H1 (cell line): ENCODE measurements around the gene BTG3. TPM values are rescaled to one million over a fixed set of nuclear protein-coding genes. Genes with fewer than 3 reads are reported as not detected.
A peak's percentile ranks its signal among the peaks of the same experiment; 100 is the strongest.

Experiments used
- ASH2L ChIP-seq: fragments of 200-600, 300-600 bp; sonication (generic); IDR thresholded peaks from one replicate; pipeline ENCODE4 v1.7.1; 2017; ENCODE audit warnings: low read length
- BACH1 ChIP-seq: IDR thresholded peaks from 2 replicates; pipeline ENCODE4 v1.6.1; 2012; ENCODE audit warnings: low read length, improper control_type of control experiment
- CBX8 ChIP-seq: fragments of 300-800, 300-1000 bp; sonication (generic); IDR thresholded peaks from 2 replicates; pipeline ENCODE4 v1.7.1; 2016; ENCODE audit warnings: low read depth, low read length, borderline replicate concordance
- CEBPB ChIP-seq: IDR thresholded peaks from 2 replicates; pipeline ENCODE4 v1.6.1; 2012; ENCODE audit warnings: low read depth, low read length
- CHD1 ChIP-seq: IDR thresholded peaks from 2 replicates; pipeline ENCODE4 v1.6.1; 2012; ENCODE audit warnings: low read depth, low read length, improper control_type of control experiment
- CTCF ChIP-seq, 3 experiments: IDR thresholded peaks; 1 replicate in 2 of 3; 2 replicates in 1 of 3; pipeline versions ENCODE4 v1.5.1 to v1.6.1; 2011; ENCODE audit warnings: low read length in 3 of 3, mild to moderate bottlenecking in 3 of 3, inconsistent platforms in 2 of 3, low read depth in 1 of 3, moderate library complexity in 1 of 3; ENCODE audit not compliant: insufficient read depth in 1 of 3; ENCODE audit errors: control extremely low read depth in 1 of 3
- E2F6 ChIP-seq: IDR thresholded peaks from 2 replicates; pipeline ENCODE4 v1.6.1; 2012; ENCODE audit warnings: inconsistent platforms
- HDAC2 ChIP-seq, 2 experiments: fragments of 300-600 bp in 1 of 2; sonication (generic) in 1 of 2; IDR thresholded peaks; 2 replicates each; pipeline ENCODE4 v1.6.1; 2011 to 2012; ENCODE audit warnings: low read depth in 2 of 2, low read length in 2 of 2, mild to moderate bottlenecking in 2 of 2, moderate library complexity in 2 of 2, borderline replicate concordance in 1 of 2, inconsistent platforms in 1 of 2
- KDM1A ChIP-seq: fragments of 200-600, 300-600 bp; sonication (generic); IDR thresholded peaks from 2 replicates; pipeline ENCODE4 v1.7.1; 2016; ENCODE audit warnings: mild to moderate bottlenecking, low read length, borderline replicate concordance
- MAFK ChIP-seq: IDR thresholded peaks from 2 replicates; pipeline ENCODE4 v1.6.1; 2012; ENCODE audit warnings: low read depth, mild to moderate bottlenecking, improper control_type of control experiment, low read length
- NANOG ChIP-seq: IDR thresholded peaks from 2 replicates; pipeline ENCODE4 v1.6.1; 2011; ENCODE audit warnings: low read length, low read depth, mild to moderate bottlenecking, inconsistent platforms; ENCODE audit not compliant: insufficient read depth, poor library complexity, severe bottlenecking
- RBBP5 ChIP-seq: IDR thresholded peaks from 2 replicates; pipeline ENCODE4 v1.7.1; 2012; ENCODE audit warnings: low read depth, mild to moderate bottlenecking, inconsistent platforms, low read length, moderate library complexity, borderline replicate concordance
- RFX5 ChIP-seq: IDR thresholded peaks from 2 replicates; pipeline ENCODE4 v1.6.1; 2011; ENCODE audit warnings: low read depth, low read length, improper control_type of control experiment, borderline replicate concordance
- SAP30 ChIP-seq: fragments of 300-600 bp; sonication (generic); IDR thresholded peaks from 2 replicates; pipeline ENCODE4 v1.7.1; 2012; ENCODE audit warnings: low read length, moderate library complexity, mild to moderate bottlenecking, inconsistent platforms; ENCODE audit not compliant: insufficient read depth, insufficient replicate concordance
- SIRT6 ChIP-seq: IDR thresholded peaks from one replicate; pipeline ENCODE4 v1.7.1; 2012; ENCODE audit warnings: low read length, inconsistent platforms
- SP1 ChIP-seq: IDR thresholded peaks from 2 replicates; pipeline ENCODE4 v1.6.1; 2011; ENCODE audit warnings: low read depth, low read length
- SRF ChIP-seq: IDR thresholded peaks from 2 replicates; pipeline ENCODE4 v1.6.1; 2011; ENCODE audit warnings: mild to moderate bottlenecking, low read depth, low read length, moderate library complexity
- TCF12 ChIP-seq: IDR thresholded peaks from 2 replicates; pipeline ENCODE4 v1.6.1; 2011; ENCODE audit warnings: low read depth, mild to moderate bottlenecking, low read length
- TEAD4 ChIP-seq: IDR thresholded peaks from 2 replicates; pipeline ENCODE4 v1.6.1; 2012; ENCODE audit warnings: low read depth, low read length, inconsistent platforms, mixed read lengths
- ZNF274 ChIP-seq: IDR thresholded peaks from 2 replicates; pipeline ENCODE4 v1.7.0; 2012; ENCODE audit warnings: low read length, borderline replicate concordance; ENCODE audit errors: extremely low read depth
- polyA plus RNA-seq, 7 experiments: library from polyadenylated mRNA; depleted of rRNA in 3 of 7; stranded (reverse) in 5 of 7; unstranded in 2 of 7; fragments of >200 nt in 5 of 7; fragments of 200-250 nt in 2 of 7; gene quantifications; 1 replicate in 5 of 7; 2 replicates in 1 of 7; 4 replicates in 1 of 7; pipeline versions ENCODE4 v1.2.1 to v1.2.3, GENCODE V29; 2011 to 2013; ENCODE audit warnings: missing spikeins in 2 of 7, mixed read lengths in 2 of 7
- total RNA-seq: library from RNA; stranded (reverse); fragmentation: NEBNext Ultra II Directional; extraction: Animal tissue kit (Norgen Biotek cat#: 25700); gene quantifications from 2 replicates; pipeline ENCODE4 v1.2.1, GENCODE V29; 2021
- TF ChIP-seq, protein P1 (sequence below): IDR thresholded peaks from 2 replicates; pipeline ENCODE4 v1.6.1; 2012; ENCODE audit warnings: inconsistent platforms

The BTG3 gene
- total and polyA plus RNA-seq, 2 of the 8 experiments (the other 6 are each of a cell fraction or from before 2014, with no cell fraction given): 13.6 to 25.9 TPM

DNA sequence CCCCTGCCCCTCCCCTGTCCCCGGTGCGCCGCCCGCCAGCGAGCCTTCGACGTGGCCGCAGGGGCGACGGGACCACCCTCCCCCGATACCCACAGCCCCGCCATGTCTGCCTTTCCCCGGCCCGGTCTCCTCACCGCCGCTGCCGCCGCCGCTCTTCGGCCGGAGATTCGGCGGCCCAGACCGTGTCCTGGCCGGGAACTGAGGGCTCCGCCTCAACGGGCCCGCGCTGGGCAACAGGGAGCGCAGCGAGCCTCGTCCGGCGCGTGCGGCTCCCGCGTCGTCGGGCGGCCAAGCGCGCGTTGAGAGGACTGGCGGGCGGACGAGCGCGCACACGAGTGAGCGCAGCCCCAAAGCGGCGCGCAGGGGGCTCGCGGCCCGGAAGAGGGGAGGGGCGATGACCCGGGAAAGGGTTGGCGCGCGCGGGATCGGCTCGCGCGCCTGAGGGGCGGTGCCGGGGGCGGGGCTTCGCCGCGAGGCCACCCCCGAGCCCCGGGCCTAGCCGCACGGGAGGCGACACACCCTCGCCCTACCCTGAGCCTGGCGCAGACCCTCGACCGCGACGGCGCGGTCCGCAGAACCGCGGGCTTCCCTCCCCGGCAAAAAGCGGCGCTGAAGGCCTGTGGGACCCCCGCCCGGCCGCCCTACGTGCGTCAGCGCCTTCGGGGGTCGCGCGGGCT lies at the start of gene BTG3 (continued):
- TF ChIP-seq CTCF (IDR thresholded peaks at IDR 0.05; ENCODE audit: control extremely low read depth in 1 of 3, insufficient read depth in 1 of 3, low read depth in 1 of 3, low read length in 3 of 3) (no peak), CEBPB (no peak), HDAC2 (IDR thresholded peaks at IDR 0.05; ENCODE audit: borderline replicate concordance in 1 of 2, low read depth in 2 of 2, low read length in 2 of 2) (peak in 1 of 2 experiments; percentile 29; a peak in 1 of 4 replicates), ASH2L (peak; percentile 97), E2F6 (peak; percentile 73), RFX5 (no peak), KDM1A (no peak), TEAD4 (no peak), ZNF274 (no peak), NANOG (no peak), CBX8 (no peak), TCF12 (no peak), RBBP5 (no peak), CHD1 (no peak), SAP30 (no peak), MAFK (no peak), SIRT6 (no peak), SRF (no peak), BACH1 (peak; percentile 75), SP1 (no peak)
- TF ChIP-seq, protein P1, sequence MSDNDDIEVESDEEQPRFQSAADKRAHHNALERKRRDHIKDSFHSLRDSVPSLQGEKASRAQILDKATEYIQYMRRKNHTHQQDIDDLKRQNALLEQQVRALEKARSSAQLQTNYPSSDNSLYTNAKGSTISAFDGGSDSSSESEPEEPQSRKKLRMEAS: peak; percentile 85
